LNCAP (cell line): ENCODE measurements around the gene CLIC3.

Experiments used
- TF ChIP-seq, protein P1 (sequence below): fragments of 450-650 bp; IDR thresholded peaks from 2 replicates; pipeline ENCODE4 v1.5.1; 2017; ENCODE audit warnings: mild to moderate bottlenecking

CLIC3 gene

DNA sequence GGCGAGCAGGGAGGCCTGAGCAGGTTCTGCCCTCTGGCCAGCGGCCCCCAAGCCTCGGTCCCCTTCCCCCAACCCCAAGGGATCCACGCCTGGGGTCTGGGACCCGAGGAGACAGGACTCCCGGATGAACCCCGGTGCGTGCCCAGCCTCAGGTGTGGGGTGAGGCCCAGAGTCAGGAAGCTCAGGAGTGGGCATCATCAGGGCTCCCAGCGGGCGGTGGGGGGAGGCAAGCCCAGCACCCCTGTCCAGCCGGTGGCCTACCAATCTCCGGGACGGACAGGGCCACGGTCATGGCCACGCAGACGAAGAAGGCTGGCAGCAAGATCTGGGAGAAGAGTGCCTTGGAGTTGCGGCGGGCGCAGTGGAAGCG lies 17.2 kb upstream of the CLIC3 start:
- TF ChIP-seq, protein P1, sequence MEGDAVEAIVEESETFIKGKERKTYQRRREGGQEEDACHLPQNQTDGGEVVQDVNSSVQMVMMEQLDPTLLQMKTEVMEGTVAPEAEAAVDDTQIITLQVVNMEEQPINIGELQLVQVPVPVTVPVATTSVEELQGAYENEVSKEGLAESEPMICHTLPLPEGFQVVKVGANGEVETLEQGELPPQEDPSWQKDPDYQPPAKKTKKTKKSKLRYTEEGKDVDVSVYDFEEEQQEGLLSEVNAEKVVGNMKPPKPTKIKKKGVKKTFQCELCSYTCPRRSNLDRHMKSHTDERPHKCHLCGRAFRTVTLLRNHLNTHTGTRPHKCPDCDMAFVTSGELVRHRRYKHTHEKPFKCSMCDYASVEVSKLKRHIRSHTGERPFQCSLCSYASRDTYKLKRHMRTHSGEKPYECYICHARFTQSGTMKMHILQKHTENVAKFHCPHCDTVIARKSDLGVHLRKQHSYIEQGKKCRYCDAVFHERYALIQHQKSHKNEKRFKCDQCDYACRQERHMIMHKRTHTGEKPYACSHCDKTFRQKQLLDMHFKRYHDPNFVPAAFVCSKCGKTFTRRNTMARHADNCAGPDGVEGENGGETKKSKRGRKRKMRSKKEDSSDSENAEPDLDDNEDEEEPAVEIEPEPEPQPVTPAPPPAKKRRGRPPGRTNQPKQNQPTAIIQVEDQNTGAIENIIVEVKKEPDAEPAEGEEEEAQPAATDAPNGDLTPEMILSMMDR: no peak

DNA sequence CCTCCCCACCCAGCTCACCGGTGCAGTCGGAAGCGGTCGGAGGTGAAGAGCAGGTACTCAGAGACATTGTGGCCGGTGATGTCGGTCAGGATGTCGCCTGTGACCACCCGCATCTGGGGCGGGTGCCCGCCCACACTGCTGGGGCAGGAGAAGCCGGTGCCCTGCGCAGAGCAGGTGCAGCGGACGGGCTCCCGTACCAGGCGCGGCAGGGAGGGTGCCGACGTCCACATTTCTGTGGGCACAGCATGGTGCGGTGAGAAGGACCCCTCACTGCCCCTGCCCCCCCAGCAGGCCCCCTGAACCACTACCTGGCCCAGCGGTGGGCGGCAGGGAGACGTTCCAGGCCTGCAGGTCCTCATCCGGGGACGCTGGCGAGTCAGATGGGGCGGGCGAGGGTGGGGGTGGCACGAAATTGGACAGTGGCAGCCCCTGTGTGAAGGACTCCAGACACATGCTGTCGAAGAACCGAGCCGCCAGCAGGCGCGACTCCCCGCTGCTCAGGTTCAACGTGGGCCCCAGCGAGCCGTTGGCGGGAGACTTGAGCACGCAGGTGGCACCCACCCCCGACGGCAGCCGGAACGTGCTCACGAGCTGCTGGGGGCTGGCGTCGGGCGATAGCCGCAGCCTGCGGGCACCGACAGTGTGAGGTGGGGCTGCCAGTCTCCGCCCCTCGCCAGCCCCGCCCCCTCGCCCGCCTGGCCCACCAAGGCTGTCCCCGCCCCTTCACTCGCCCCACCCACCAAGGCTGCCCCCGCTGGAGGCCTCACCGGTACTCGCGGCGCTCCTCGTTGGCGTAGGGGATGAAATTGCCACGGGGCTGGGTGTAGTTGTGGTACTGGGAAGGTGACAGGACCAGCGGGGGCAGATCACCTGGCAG lies 16.6 kb upstream of the CLIC3 start:
- TF ChIP-seq, protein P1: no peak

DNA sequence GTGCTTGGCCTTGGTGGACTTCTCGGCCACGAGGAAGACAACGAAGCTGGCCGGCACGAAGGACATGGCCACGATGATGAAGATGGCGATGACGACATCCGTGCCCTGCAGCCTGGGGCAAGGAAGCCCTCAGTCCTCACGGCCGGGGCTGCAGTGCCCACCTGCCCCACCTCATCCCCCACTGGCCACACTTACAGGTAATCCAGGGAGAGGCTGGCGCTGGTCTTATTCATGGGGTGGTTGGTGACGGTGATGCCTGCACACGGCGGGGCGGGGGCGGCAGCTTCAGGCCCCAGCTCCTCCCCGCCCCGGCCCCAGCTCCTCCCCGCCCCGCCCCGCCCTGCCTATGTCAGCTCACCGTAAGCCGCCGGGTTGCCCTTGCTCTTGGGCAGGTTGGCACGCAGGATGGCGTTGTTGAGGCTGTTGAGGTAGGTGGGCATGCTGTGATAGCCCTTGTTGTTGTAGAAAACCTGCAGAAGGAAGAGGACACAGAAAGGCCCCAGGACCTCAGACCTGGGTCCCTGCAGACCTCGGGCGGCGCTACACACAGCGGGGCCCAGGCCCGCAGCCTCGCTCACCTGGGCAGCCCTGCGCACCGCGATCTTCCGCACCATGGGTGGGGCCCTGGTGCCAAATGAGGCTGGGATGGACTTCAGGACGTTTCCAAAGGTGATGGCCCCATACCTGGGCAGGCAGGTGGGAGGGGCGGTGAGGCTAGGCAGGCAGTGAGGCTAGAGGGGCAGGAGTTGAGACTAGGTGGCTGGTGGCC lies 15.7 kb upstream of the CLIC3 start:
- TF ChIP-seq, protein P1: no peak

DNA sequence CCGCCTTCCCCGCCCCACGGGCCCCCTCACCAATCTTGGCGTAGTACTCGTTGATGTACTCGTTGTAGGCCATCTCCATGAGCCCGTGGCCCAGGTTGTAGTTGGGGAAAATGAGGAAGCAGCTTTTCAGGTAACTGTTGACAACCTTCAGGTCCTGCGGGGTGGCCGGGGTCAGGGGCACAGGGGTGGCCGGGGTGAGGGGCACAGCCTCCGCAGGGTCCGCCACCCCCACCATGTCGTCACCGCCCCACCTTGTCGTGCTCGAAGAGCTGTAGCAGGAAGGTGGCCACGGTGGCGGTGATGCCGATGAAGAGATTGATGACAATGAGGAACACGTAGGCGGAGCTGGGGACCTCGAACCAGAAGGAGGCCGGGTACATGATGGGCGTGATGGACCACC lies 14.8 kb upstream of the CLIC3 start:
- TF ChIP-seq, protein P1: no peak

DNA sequence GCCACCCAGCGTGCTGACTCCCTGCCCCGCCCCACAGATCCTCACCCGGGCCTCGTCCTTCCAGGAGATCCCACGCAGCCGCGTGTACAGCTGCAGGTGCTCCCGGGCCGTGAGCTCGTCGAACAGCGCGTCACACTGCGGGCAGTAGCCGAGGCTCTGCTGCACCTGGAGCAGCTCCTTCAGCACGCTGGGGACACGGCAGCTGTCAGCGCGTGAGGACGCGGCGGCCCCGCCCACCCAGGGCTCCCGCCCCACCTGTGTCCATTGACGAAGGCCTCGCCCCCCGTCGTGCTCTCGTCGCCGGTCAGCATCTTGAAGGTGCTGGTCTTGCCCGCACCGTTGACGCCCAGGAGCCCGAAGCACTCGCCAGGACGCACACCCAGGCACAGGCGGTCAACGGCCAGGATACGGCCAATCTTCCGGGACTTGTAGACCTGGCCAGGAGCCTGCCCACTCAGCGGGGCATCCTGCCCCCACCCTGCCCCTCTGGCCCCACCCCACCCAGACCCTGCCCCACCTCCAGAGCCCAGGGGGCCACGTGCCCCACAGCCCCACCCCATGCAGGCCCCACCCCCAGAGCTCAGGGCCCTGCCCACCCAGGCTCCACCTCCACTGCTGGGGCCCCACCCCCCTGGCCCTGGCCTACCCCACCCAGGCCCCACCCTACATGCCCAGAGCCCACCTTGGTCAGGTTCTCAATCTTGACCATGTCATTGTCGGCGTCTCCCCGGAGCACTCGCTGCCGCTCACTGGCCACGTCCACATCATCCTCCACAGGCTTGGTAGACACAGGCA lies 13.8 kb upstream of the CLIC3 start:
- TF ChIP-seq, protein P1: no peak

DNA sequence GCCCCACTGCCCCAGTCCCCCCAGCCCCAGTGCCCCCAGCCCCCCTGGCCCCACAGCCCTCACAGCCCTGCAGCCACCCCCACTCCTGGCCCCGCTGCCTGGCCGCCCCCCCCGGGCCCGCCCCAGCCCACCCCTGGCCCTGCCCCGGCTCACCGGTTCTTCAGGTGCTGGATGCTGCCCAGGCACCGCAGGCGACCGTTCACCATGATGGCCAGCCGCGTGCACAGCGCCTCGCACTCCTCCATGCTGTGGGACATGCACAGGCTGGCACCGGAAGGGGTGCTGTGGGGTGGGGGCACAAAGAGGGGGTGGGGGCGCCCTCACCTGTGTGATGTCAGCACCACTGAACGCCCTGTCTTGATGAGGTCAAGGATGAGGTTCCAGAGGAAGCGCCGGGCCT lies 12.8 kb upstream of the CLIC3 start:
- TF ChIP-seq, protein P1: no peak

DNA sequence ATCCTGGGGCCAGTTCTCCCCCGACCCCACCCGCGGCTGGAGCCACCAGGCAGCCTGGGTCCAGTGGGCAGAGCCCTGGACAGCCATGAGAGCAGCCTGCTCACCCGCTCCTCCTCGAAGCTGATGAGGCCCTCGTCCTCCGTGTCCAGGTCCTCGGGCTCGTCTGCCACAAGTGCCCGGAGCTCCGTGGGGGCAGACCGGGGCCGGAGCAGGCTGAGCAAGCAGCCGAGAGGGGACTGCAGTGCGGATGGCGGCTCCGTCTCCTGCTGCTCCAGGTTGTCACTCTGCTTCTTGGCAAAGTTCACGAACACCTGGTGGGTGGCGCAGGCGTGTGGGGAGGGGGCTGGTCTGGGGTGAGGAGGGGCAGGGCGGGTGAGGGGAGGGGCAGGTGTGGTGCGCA lies 11.9 kb upstream of the CLIC3 start:
- TF ChIP-seq, protein P1: no peak
